IgD-negative memory B cell (primary cell): ENCODE measurements around the gene GRIP2. TPM values are rescaled to one million over a fixed set of nuclear protein-coding genes. Genes with fewer than 3 reads are reported as not detected.
A peak's percentile ranks its signal among the peaks of the same experiment; 100 is the strongest.

Experiments
- H3K27ac Mint-ChIP-seq, 3 donors: one replicate each; pipeline ENCODE4 v1.8.0; 2020 to 2022; ENCODE audit warnings: mild to moderate bottlenecking in 3 of 3, mixed read lengths in 3 of 3, moderate library complexity in 1 of 3
- H3K27me3 Mint-ChIP-seq: one replicate; pipeline ENCODE4 v1.8.0; 2021; ENCODE audit warnings: mixed read lengths
- H3K36me3 Mint-ChIP-seq: one replicate; pipeline ENCODE4 v1.8.0; 2020; ENCODE audit warnings: mild to moderate bottlenecking, mixed read lengths
- H3K4me1 Mint-ChIP-seq, 3 donors: one replicate each; pipeline ENCODE4 v1.8.0; 2020 to 2022; ENCODE audit warnings: mixed read lengths in 3 of 3, mild to moderate bottlenecking in 1 of 3
- H3K4me3 Mint-ChIP-seq, 4 donors: one replicate each; pipeline ENCODE4 v1.8.0; 2020 to 2022; ENCODE audit warnings: mild to moderate bottlenecking in 4 of 4, mixed read lengths in 4 of 4, moderate library complexity in 3 of 4
- H3K9me3 Mint-ChIP-seq, 3 donors: one replicate each; pipeline ENCODE4 v1.8.0; 2020 to 2021; ENCODE audit warnings: mixed read lengths in 3 of 3, mild to moderate bottlenecking in 1 of 3
- polyA plus RNA-seq: library from polyadenylated mRNA; unstranded; fragments of 300-500 nt; fragmentation: Illumina TruSeq; gene quantifications from one replicate; pipeline ENCODE4 v1.2.3, GENCODE V29; 2021

The GRIP2 gene
- not detected for polyA plus RNA-seq

DNA sequence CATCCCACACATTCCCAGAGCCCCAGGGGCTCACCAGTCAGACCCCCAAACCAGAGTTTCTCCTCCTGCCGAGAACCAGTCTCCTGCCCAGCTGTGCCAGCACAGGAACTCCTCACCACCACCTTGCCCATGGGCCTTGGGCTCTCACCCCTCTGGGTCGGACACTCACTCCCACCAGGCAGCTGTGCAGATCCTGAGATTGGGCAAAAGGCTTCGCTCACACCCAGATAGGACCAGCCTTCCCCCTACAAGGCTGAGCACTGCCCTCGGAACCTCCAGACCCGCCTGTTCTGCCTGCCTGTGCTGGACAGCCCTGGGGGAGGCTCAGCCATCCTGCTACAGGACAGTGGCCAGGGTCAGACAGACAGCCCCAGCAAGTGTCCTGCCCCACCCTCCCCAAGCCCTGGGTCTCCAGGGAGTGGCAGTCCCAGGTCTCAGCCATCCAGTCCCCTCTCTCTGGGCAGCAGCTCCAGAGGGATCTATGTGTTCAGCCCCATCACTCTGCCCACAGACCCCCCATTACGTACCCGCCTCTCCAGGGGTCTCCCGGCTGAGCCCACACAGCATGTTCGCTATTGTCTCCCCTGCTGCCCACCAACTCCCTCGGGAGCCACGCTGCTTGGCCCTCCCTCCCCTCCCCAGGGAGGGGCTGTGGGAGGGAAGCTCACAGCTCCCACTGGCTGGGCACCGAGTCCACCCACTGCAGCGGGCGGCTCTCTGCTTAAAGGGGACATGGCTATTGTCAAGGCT lies at the start of gene GRIP2:
TSS of gene GRIP2 (minus strand) at position 601 of the 750 bp plus-strand sequence. CDS start at position 567, 34 bp downstream.
- Mint-ChIP-seq H3K9me3 (peaks cover 0 to 3% (median 0%) of the 10 kb centered on the region in 3 donors), H3K27me3 (peaks cover 4% of the 10 kb centered on the region), H3K36me3 (no peaks in the 10 kb centered on the region), H3K4me3 (peak within 1 kb of the TSS in 1 of 4 donors; percentile 55), H3K27ac (no peak within 1 kb of the TSS), H3K4me1 (peaks cover 0 to 2% (median 0%) of the 10 kb centered on the region in 3 donors)

DNA sequence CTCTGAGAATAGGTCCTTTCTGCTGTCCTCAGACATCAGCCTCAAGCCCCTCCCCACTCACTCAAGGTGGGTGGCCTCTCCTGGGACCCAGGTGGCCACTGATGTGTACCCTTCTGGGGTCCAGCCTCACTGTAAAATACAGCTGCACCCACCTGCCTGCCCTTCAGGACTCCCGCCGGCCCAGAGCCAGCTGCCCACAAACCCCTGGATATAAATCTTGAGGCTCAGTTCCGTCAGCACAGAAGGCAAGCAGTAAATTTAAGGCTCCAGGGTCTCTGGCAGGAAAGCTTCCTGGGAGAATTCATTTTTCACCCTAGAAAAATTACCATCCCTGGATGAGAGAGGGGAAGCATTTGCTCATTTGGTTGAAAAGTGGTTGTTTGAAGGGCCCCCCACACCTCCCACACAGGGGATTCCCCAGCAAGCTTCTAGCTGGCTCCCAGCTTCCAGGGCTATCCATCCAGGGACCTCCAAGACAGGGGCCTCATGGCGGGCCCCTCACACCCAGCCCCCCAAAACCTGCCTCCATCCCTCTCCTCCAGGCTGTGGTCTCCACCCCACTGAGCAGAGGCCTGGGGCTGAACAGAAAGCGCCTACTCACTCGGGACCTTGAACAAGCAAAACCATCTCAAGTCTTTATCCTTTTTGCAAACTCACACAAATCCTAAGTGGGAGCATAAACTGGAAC lies 48.4 kb upstream of the GRIP2 start:
- Mint-ChIP-seq H3K4me3 (no peak overlapping the region), H3K36me3 (no peaks in the 10 kb centered on the region), H3K9me3 (no peaks in the 10 kb centered on the region), H3K4me1 (no peaks in the 10 kb centered on the region), H3K27ac (no peak overlapping the region), H3K27me3 (peaks cover 17% of the 10 kb centered on the region)

DNA sequence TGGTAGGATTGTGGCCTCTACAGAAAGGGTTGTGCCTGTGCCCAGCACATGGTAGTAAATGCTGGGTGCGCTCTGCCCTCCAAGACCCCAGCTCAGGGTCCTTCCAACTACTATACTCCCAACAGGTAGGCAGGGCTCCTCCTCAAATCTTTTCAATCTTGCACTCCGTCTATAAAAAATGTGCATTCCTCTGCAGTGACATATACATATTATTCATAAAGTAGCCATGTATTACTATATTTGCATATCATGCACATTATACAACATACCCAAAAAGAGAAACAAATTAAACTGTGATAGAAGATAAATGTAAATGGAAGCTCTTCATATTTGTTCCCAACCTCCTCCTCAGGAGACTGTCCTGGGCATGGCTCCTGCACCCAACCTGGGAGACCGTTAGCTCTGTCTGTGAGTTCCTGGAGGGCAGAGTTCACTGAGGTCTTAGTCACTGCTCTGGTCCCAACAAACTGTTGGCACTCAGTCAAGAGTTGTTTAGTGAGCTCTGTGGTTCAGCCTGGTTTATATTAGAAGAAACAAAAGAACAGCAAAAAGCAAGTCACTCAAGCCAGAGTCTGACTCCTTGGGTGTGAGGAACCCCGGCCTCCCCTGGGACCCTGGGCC lies 47.7 kb upstream of the GRIP2 start:
- no peaks in the 10 kb centered on the region for H3K36me3 Mint-ChIP-seq
- H3K4me3 Mint-ChIP-seq, result no peak overlapping the region
- H3K4me1 Mint-ChIP-seq, result no peaks in the 10 kb centered on the region
- peaks cover 16% of the 10 kb centered on the region for H3K27me3 Mint-ChIP-seq
- H3K27ac Mint-ChIP-seq, result no peak overlapping the region
- no peaks in the 10 kb centered on the region for H3K9me3 Mint-ChIP-seq

DNA sequence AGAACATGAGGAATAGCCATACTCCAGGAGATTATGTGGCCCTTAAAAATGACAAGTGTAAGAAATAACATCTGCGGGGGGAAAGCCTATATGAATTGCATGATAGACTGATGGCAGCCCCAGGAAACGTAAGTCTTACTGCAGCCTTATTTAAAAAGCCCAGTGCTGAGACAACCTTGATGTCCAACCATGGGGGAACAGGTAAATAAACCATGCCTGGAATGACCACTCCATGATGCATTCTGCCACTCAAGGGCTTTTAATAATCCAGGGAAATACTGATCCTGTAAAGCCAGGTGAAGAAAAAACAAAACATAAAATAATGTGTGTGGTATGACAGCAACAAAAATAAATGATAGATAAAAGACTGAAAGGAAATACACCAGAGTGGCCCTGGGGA lies 46.5 kb upstream of the GRIP2 start:
- H3K4me1 Mint-ChIP-seq, result no peaks in the 10 kb centered on the region
- H3K27me3 Mint-ChIP-seq, result peaks cover 17% of the 10 kb centered on the region
- no peaks in the 10 kb centered on the region for H3K9me3 Mint-ChIP-seq
- H3K27ac Mint-ChIP-seq, result peak overlapping the region in 1 of 3 donors; percentile 20
- no peaks in the 10 kb centered on the region for H3K36me3 Mint-ChIP-seq
- H3K4me3 Mint-ChIP-seq, result no peak overlapping the region

DNA sequence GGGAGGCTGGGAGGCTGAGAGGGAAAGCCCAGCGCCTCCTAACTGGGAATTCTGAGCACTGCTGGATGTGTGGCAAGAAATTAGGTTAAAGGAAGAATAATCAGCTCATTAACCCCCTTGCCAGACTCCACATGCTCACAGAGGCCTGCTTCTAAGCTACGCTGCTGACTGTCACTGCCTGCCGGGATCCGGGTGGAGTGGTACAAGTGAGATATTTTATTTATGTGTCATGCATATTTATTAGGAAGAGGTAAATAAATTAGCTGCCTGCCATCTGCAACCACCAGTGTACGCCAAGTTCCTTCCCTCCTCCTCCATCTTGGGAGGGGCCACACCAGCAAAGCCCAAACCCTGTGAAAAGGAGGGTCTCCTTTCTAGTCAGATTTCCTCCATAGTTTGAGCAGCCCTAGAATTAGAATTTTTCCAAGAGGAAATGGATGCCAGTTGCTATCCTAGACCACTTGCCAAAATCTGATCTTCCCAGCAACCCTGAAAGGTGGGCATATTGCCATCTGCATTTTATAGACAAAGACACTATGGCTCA lies 43.5 kb upstream of the GRIP2 start:
- Mint-ChIP-seq H3K27me3 (peaks cover 8% of the 10 kb centered on the region), H3K36me3 (no peaks in the 10 kb centered on the region), H3K4me1 (no peaks in the 10 kb centered on the region), H3K9me3 (peaks cover 0 to 3% (median 0%) of the 10 kb centered on the region in 3 donors), H3K27ac (no peak overlapping the region), H3K4me3 (no peak overlapping the region)

DNA sequence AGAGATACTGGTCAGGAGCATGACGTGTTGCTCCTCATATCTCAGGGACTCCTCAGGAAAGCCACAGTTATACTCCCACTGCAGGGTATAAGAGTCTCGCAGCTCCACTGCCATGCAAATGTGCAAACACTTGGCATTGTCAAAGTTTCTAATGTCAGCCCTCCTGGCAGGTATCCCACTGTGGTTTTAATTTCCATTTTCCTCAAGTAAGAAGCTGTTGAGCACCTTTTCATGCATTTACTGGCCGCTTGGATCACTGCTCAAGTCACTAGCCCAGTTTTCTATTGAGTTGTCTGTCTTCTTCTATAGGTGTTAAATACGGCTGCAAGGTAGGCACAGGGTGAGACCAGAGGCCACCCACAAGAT lies 41.9 kb upstream of the GRIP2 start:
- no peak overlapping the region for H3K4me3 Mint-ChIP-seq
- H3K27me3 Mint-ChIP-seq, result peaks cover 10% of the 10 kb centered on the region
- H3K4me1 Mint-ChIP-seq, result no peaks in the 10 kb centered on the region
- H3K27ac Mint-ChIP-seq, result no peak overlapping the region
- H3K36me3 Mint-ChIP-seq, result no peaks in the 10 kb centered on the region
- H3K9me3 Mint-ChIP-seq, result peaks cover 0 to 3% (median 0%) of the 10 kb centered on the region in 3 donors

DNA sequence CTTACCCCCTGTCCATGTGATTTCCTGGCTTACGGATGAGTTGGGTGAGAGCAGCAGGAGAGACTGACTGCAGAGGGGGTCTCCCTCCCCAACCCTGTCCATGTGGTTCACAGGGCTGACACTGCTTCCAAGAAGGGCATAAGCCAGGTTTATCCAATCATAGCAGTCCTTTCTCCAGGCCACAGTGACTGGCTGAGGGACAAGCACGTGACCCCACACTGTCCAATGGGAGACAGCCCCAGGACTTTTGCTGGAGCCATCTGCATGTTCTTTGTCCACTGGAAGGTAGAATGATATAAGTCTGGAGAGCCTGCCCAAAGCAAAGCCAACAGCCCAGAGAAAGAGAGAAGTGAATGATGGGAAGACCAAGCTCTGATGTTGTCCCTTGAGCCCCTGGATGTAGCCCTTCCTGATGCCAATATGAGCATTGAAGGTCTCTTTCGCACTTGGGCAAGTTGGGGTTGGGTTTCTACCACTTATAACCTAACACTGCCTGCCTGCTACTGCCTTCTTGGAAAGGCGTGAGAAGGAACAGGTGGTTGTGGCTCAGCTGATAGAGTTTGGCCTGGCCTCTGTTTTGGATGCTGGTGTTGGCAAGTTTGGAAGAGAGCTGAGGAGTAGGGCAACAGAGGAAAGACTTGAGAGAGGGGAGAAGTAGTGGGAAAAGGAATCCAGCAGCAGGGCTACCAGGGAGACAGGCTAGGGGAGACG lies 41.3 kb upstream of the GRIP2 start:
- peaks cover 9% of the 10 kb centered on the region for H3K27me3 Mint-ChIP-seq
- H3K4me3 Mint-ChIP-seq, result no peak overlapping the region
- H3K9me3 Mint-ChIP-seq, result peaks cover 0 to 3% (median 0%) of the 10 kb centered on the region in 3 donors
- H3K4me1 Mint-ChIP-seq, result no peaks in the 10 kb centered on the region
- no peaks in the 10 kb centered on the region for H3K36me3 Mint-ChIP-seq
- no peak overlapping the region for H3K27ac Mint-ChIP-seq

DNA sequence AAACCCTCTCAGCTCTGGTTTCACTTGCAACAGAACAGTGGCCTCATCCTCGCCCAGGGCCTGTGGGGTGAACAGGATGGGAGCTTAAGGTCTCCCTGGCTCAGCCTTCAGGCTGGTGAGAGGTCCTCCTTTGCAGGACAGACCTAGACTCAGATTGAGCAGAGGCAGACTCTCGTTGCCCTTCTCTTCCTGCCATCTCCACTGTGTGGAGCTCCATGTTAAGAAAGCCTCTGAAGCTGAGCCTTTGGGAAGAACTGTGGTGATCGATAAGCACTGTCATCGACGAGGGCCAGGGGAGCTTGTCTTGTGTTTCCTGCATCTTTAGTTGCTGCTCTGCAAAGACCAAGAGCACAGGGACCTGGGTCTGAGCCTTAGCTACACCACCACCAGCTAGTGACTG lies 37.8 kb upstream of the GRIP2 start:
- Mint-ChIP-seq H3K4me3 (no peak overlapping the region), H3K36me3 (no peaks in the 10 kb centered on the region), H3K9me3 (peaks cover 0 to 3% (median 0%) of the 10 kb centered on the region in 3 donors), H3K27me3 (peaks cover 7% of the 10 kb centered on the region), H3K4me1 (no peaks in the 10 kb centered on the region), H3K27ac (no peak overlapping the region)

DNA sequence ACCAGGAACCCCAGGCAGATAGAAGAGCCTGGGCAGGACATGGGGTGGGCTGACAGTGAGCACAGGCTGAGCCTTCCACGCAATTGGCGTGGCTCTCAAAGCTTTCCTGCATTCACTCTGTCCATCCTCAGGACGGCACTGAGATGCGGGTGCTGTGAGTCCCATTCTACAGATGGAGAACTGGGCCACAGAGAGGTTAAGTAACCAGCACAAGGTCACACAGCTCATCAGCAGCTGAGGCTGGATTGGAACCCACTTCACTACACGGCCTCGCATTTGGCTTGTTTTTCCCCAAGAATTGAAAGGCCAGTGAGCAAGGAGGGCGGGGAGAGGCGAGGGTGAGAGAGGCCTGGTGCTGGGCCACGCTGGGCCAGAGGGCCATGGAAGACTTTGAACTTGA lies 36.0 kb upstream of the GRIP2 start:
- Mint-ChIP-seq H3K36me3 (no peaks in the 10 kb centered on the region), H3K4me3 (no peak overlapping the region), H3K27ac (no peak overlapping the region), H3K27me3 (peaks cover 10% of the 10 kb centered on the region), H3K9me3 (peaks cover 0 to 3% (median 0%) of the 10 kb centered on the region in 3 donors), H3K4me1 (no peaks in the 10 kb centered on the region)

DNA sequence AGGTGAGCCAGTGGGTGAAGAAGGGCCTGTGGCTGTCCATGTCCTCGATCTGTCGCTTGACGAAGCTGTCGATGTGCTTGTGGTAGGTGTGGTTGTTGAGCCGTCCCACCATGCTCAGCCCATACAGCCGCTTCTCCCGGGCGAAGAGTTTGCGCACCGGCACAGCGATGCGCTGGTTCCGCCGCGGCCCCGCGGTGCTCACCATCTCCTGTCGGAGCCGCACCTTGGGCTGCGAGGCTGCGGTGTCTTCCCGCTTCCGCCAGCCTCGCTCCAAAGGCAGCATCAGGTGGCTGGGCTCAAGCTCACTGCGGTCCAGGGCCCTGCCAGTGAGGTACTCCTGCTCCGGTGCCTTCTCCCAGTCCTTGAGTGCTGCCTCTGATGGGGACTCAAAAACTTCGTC lies 34.0 kb upstream of the GRIP2 start:
- Mint-ChIP-seq H3K36me3 (no peaks in the 10 kb centered on the region), H3K4me3 (no peak overlapping the region), H3K4me1 (peaks cover 0 to 2% (median 0%) of the 10 kb centered on the region in 3 donors), H3K9me3 (no peaks in the 10 kb centered on the region), H3K27me3 (peaks cover 10% of the 10 kb centered on the region), H3K27ac (no peak overlapping the region)

DNA sequence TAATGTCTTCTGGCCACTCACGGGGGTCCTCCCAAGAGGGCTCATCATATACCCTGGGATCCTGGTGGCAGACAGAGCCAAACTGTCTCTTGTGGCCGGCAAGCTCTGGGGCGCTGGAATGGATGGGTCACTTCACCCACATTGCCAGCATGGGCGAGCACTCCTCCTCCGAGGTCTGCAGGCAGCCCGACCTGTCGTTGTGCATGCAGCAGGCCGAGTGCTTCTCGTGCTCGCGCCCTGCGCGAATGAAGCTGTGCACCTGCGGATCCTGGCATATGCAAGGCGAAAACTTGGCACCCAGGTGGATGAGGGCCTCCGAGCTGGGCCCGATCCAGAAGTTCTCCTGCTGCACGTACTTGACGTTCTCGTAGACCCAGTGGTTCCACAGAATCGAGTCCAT lies 33.6 kb upstream of the GRIP2 start:
- Mint-ChIP-seq H3K4me3 (no peak overlapping the region), H3K27me3 (peaks cover 10% of the 10 kb centered on the region), H3K9me3 (no peaks in the 10 kb centered on the region), H3K36me3 (no peaks in the 10 kb centered on the region), H3K4me1 (peaks cover 0 to 2% (median 0%) of the 10 kb centered on the region in 3 donors), H3K27ac (no peak overlapping the region)

DNA sequence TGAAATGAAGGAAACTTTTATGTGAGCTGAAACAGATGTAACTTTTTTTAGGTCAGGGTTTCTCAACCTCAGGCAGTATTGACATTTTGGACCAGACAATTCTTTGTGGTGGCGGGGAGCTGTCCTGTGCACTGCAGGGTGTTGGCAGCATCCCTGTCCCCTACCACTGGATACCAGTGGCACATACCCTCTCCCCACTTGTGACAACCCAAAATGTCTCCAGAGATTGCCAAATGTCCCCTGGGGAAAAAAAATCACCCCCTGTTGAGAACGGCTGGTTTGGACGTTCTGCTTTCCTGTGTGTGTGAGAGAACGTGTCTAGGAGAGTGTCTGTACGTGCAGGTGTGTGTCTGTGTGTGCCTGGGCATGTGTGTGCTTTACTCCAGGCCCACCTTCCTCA lies 30.7 kb upstream of the GRIP2 start:
- Mint-ChIP-seq H3K9me3 (no peaks in the 10 kb centered on the region), H3K36me3 (no peaks in the 10 kb centered on the region), H3K4me3 (peak overlapping the region in 1 of 4 donors; percentile 22), H3K27ac (no peak overlapping the region), H3K27me3 (peaks cover 7% of the 10 kb centered on the region), H3K4me1 (peaks cover 0 to 2% (median 2%) of the 10 kb centered on the region in 3 donors)

DNA sequence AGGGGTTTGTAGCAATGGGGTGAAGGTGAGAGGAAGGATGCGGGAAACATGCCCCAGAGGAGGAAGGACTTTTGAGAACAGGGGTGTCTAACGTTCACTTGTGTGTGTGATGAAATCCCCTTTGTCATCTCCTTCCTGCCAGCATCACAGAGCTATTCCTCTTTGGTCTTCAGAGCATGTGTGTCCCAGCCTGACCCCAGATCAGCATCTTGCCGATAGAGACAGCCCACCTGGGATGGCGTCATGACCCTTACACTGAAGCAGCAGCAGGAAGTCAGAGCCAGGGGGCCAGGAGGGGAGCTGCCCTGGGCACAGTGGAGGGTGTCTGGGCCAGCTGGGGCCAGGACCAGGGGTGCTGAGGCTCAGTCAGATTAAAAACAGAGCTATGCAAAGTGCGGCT lies 29.9 kb upstream of the GRIP2 start:
- Mint-ChIP-seq H3K4me3 (no peak overlapping the region), H3K27ac (no peak overlapping the region), H3K4me1 (peaks cover 0 to 2% (median 2%) of the 10 kb centered on the region in 3 donors), H3K36me3 (no peaks in the 10 kb centered on the region), H3K9me3 (no peaks in the 10 kb centered on the region), H3K27me3 (peaks cover 9% of the 10 kb centered on the region)

DNA sequence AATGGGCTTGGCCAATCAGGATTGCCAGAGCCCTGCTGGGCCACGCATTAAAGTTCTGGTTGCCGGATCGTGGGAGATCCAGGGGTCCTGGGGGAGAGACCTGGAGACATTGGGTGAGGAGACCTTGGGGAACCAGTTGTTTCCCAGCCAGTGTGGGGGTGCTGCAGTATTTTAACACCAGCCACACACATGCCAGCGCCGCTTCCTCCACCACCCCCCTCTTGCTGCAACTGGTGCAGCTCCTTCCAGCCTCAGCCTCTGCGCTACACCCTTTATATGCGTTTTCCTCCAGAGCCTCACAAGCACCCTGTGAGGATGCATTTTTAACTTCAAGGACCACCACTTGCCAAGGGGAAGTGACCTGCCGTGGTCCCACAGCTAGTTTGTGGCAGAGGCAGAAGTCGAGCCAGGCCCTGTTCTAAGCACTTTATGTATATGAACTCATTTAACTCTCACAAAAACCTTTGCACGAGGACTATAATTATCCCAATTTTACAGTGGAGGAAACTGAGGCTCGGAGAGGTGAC lies 29.4 kb upstream of the GRIP2 start:
- H3K9me3 Mint-ChIP-seq, result no peaks in the 10 kb centered on the region
- no peak overlapping the region for H3K4me3 Mint-ChIP-seq
- peak overlapping the region in 2 of 3 donors; percentile 71 to 82 for H3K27ac Mint-ChIP-seq
- H3K36me3 Mint-ChIP-seq, result no peaks in the 10 kb centered on the region
- H3K27me3 Mint-ChIP-seq, result peaks cover 9% of the 10 kb centered on the region
- H3K4me1 Mint-ChIP-seq, result peaks cover 0 to 2% (median 2%) of the 10 kb centered on the region in 3 donors
